Measurements from ENCODE around the gene SLC30A1.
A peak's percentile ranks its signal among the peaks of the same experiment; 100 is the strongest.
"Not testable (repeated sequence)": the region's sequence is repeated elsewhere in the genome, so short reads cannot be mapped to it uniquely, and the experiment has no call there.

Gene SLC30A1

GRCh38 chr1:211583011-211583992 lies 4.3 kb upstream of the SLC30A1 start:
- no peak for DNase-seq (ENCODE audit: low read depth in 2 of 2)

GRCh38 chr1:211581526-211581925 lies 2.6 kb upstream of the SLC30A1 start:
- no peak for DNase-seq (ENCODE audit: low read depth in 2 of 2)

- no peak for DNase-seq (ENCODE audit: low read depth in 2 of 2)
Measured at GRCh38 chr1:211580303-211580687, 1.3 kb upstream of the SLC30A1 start.

GRCh38 chr1:211579440-211580302 lies 710 bp upstream of the SLC30A1 start:
- DNase-seq (ENCODE audit: low read depth in 2 of 2) = peak in 1 of 2 donors; percentile 65

- DNase-seq (ENCODE audit: low read depth in 2 of 2) = peak; percentile 63
Measured at GRCh38 chr1:211577819-211578639, 932 bp downstream of the SLC30A1 start.

- no peak for DNase-seq (ENCODE audit: low read depth in 2 of 2)
Measured at GRCh38 chr1:211577277-211577818, 1.6 kb downstream of the SLC30A1 start.

GRCh38 chr1:211576717-211577116 lies 2.2 kb downstream of the SLC30A1 start:
- no peak for DNase-seq (ENCODE audit: low read depth in 2 of 2)

GRCh38 chr1:211574705-211575104 lies 4.3 kb downstream of the SLC30A1 start:
- no peak for DNase-seq (ENCODE audit: low read depth in 2 of 2)

GRCh38 chr1:211571998-211572397 lies 7.0 kb downstream of the SLC30A1 start:
- DNase-seq (ENCODE audit: low read depth in 2 of 2) = no peak

GRCh38 chr1:211570378-211570777 lies 8.6 kb downstream of the SLC30A1 start:
- not testable (repeated sequence) for DNase-seq (ENCODE audit: low read depth in 2 of 2)

- DNase-seq (ENCODE audit: low read depth in 2 of 2) = no peak
Measured at GRCh38 chr1:211566431-211567025, 12.4 kb downstream of the SLC30A1 start.

GRCh38 chr1:211564084-211564483 lies 14.9 kb downstream of the SLC30A1 start:
- DNase-seq (ENCODE audit: low read depth in 2 of 2) = no peak

- no peak for DNase-seq (ENCODE audit: low read depth in 2 of 2)
Measured at GRCh38 chr1:211559222-211560010, 19.5 kb downstream of the SLC30A1 start.

GRCh38 chr1:211557894-211558625 lies 20.9 kb downstream of the SLC30A1 start:
- no peak for DNase-seq (ENCODE audit: low read depth in 2 of 2)

GRCh38 chr1:211553549-211553948 lies 25.4 kb downstream of the SLC30A1 start:
- DNase-seq (ENCODE audit: low read depth in 2 of 2) = no peak

GRCh38 chr1:211551638-211552460 lies 27.1 kb downstream of the SLC30A1 start:
- DNase-seq (ENCODE audit: low read depth in 2 of 2) = no peak

- no peak for DNase-seq (ENCODE audit: low read depth in 2 of 2)
Measured at GRCh38 chr1:211549092-211549711, 29.8 kb downstream of the SLC30A1 start.
